HepG2 (cell line): ENCODE data around the gene PLCB1.

Source experiments
- ATF6 ChIP-seq: sonication (generic); formaldehyde crosslinking; conservative IDR thresholded peaks from 2 replicates; pipeline ENCODE4 v1.4.0; 2020; ENCODE audit warnings: missing genetic modification reagents
- POLR2A ChIP-seq, 2 experiments: IDR thresholded peaks; 2 replicates each; pipeline ENCODE4 v1.6.1; 2011; ENCODE audit warnings: low read depth in 2 of 2, low read length in 2 of 2, mild to moderate bottlenecking in 1 of 2, moderate library complexity in 1 of 2; ENCODE audit not compliant: insufficient read depth in 1 of 2
- ZFP36L2 ChIP-seq: sonication (generic); formaldehyde crosslinking; IDR thresholded peaks from 2 replicates; pipeline ENCODE4 v1.4.0; 2020; ENCODE audit warnings: missing genetic modification reagents
- ZNF816 ChIP-seq: sonication (generic); formaldehyde crosslinking; IDR thresholded peaks from 2 replicates; pipeline ENCODE4 v1.8.0; 2022; ENCODE audit warnings: missing genetic modification reagents, mild to moderate bottlenecking, borderline replicate concordance

DNA sequence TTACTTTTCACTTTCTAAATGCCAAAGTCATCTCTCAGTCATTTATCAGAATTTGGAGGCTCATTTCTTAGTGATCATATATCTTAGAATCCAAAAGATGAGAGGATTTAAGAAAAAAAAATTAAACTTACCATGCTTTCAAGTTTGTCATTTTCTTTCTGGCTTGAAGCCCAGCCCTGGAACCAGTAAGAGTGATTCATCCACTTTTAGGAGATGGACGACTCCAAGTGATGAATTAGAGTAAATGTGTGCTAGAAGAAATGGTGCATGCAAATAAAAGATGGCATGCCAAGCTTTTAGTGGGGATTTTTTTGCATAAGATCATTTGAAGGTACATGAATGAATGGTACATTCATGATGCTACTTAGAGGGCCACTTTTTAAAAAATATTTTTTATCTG, 20.1 kb downstream of the PLCB1 start:
- no peak for TF ChIP-seq POLR2A (IDR thresholded peaks at IDR 0.05; ENCODE audit: insufficient read depth in 1 of 2, low read depth in 2 of 2, low read length in 2 of 2)
- TF ChIP-seq ZNF816 (CRISPR knock-in tag): no peak
- TF ChIP-seq ATF6 (CRISPR knock-in tag): no peak
- no peak for TF ChIP-seq ZFP36L2
